Endodermal cell (in vitro differentiated cells): ENCODE results near the gene OXGR1. TPM values are rescaled to one million over a fixed set of nuclear protein-coding genes. Genes with fewer than 3 reads are reported as not detected.

Experiments used
- DNase-seq: peaks from one replicate; pipeline ENCODE4 v3.0.0-alpha.2; 2017
- H3K27ac ChIP-seq: 2 replicates; pipeline ENCODE4 v1.5.1; 2013; ENCODE audit warnings: mild to moderate bottlenecking, low read depth, low read length, moderate library complexity
- H3K27me3 ChIP-seq: 2 replicates; pipeline ENCODE4 v1.6.1; 2013; ENCODE audit warnings: mild to moderate bottlenecking, low read length, moderate library complexity; ENCODE audit not compliant: insufficient read depth, control insufficient read depth, poor library complexity, severe bottlenecking
- H3K36me3 ChIP-seq: 2 replicates; pipeline ENCODE4 v1.7.0; 2013; ENCODE audit warnings: mild to moderate bottlenecking, low read length, moderate library complexity; ENCODE audit not compliant: control insufficient read depth, insufficient read depth
- H3K4me1 ChIP-seq: one replicate; pipeline ENCODE4 v1.7.0; 2013; ENCODE audit warnings: low read length; ENCODE audit not compliant: control insufficient read depth, insufficient read depth
- H3K4me3 ChIP-seq: 2 replicates; pipeline ENCODE4 v1.5.1; 2013; ENCODE audit warnings: mild to moderate bottlenecking, low read length, moderate library complexity
- H3K9ac ChIP-seq: 2 replicates; pipeline ENCODE4 v1.6.1; 2013; ENCODE audit warnings: mild to moderate bottlenecking, low read length, moderate library complexity; ENCODE audit not compliant: poor library complexity, severe bottlenecking; ENCODE audit errors: extremely low read depth
- H3K9me3 ChIP-seq: 2 replicates; pipeline ENCODE4 v1.6.1; 2013; ENCODE audit warnings: mild to moderate bottlenecking, low read length, moderate library complexity; ENCODE audit not compliant: control insufficient read depth
- H3K27ac Mint-ChIP-seq: 2 replicates; pipeline ENCODE4 v1.8.0; 2020; ENCODE audit warnings: mixed read lengths
- H3K27me3 Mint-ChIP-seq: 2 replicates; pipeline ENCODE4 v1.8.0; 2021; ENCODE audit warnings: mild to moderate bottlenecking, mixed read lengths; ENCODE audit not compliant: insufficient read depth
- H3K36me3 Mint-ChIP-seq: 2 replicates; pipeline ENCODE4 v1.8.0; 2020; ENCODE audit warnings: low read depth, mixed read lengths
- H3K4me1 Mint-ChIP-seq: 2 replicates; pipeline ENCODE4 v1.8.0; 2020; ENCODE audit warnings: mixed read lengths
- H3K4me3 Mint-ChIP-seq: 2 replicates; pipeline ENCODE4 v1.8.0; 2020; ENCODE audit warnings: mild to moderate bottlenecking, moderate library complexity, mixed read lengths
- H3K9me3 Mint-ChIP-seq: 2 replicates; pipeline ENCODE4 v1.8.0; 2020; ENCODE audit warnings: mild to moderate bottlenecking, mixed read lengths
- WGBS, 2 experiments: methylation state at CpG; one replicate each; pipeline versions ENCODE4 v1.1.5 to v1.1.7; 2013; ENCODE audit warnings: missing lambda C conversion rate in 2 of 2, mixed read lengths in 1 of 2; ENCODE audit not compliant: insufficient coverage in 1 of 2, insufficient read length in 1 of 2; 5-methylcytosine and 5-hydroxymethylcytosine counted together
- total RNA-seq, 2 donors: library from RNA; stranded (reverse); fragmentation: NEBNext Ultra II Directional in 1 of 2; extraction: Animal tissue kit (Norgen Biotek cat#: 25700) in 1 of 2; gene quantifications; 2 replicates in 1 of 2; 3 replicates in 1 of 2; pipeline ENCODE4 v1.2.1, GENCODE V29; 2021
- TF ChIP-seq, protein P1 (sequence below): fragments of 200-600 bp; sonication (generic); conservative IDR thresholded peaks from 2 replicates; pipeline ENCODE4 v1.5.0; 2021; ENCODE audit warnings: antibody characterized with exemption, mild to moderate bottlenecking

Gene OXGR1
- total RNA-seq, 2 donors from 2014 or later: 1.4 to 1.6 TPM

DNA sequence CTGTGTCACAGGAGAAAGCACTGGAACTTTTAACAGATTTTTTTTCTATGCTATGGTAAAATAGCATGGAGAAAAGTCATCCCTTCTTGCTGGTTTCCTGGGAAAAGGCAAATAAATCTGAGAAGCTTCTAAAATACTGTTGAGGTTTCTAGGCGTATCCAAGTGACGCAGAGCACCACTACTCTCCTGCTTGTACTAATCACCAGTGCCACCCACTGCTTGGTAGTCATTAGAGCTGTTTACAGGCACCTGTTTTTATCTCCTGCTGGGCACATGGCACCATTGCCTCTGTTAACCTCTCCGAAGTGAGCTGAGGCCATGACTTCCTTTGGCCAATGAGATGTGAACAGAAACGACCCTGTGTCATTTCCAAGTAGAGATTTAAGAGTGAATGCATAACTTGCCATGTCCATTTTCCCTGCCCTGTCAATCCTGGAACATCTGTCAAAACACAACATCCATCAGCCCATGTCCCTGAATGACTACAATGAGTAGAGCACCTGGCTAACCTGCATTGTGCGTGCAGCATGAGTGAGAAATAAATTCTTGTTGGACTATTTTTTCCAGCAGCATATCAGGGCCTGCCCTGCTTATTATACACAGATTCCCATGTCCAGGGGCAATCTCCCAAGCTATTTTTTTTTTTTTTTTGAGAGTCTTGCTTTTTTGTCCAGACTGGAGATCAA, 17.3 kb upstream of the OXGR1 start:
- no peaks in the 10 kb centered on the region for H3K9me3 Mint-ChIP-seq

DNA sequence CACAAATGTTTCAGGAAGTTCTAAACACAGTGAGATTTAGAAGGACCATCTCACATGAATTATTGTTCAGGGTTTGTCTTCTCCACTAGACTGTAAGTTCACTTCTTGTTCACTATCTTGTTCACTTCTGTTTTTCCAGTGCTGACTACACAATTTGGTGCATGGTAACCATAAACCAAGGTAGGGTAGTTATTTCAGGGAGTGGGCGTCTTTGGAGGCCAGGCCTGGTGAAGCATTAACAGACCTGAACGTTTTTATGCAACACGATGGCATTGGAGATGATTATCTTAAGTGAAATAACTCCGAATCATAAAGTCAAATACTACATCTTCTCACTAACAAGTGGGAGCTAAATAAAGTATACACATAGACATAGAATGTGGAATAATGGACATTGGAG, 14.4 kb upstream of the OXGR1 start:
- Mint-ChIP-seq H3K27ac (no peak overlapping the region), H3K9me3 (no peaks in the 10 kb centered on the region), H3K27me3 (peaks cover 65% of the 10 kb centered on the region), H3K36me3 (no peaks in the 10 kb centered on the region), H3K4me3 (no peak overlapping the region), H3K4me1 (no peaks in the 10 kb centered on the region)
- Histone ChIP-seq H3K4me1 (no peaks in the 10 kb centered on the region), H3K9ac (no peak overlapping the region), H3K36me3 (no peaks in the 10 kb centered on the region), H3K9me3 (no peaks in the 10 kb centered on the region), H3K4me3 (no peak overlapping the region), H3K27me3 (peaks cover 31% of the 10 kb centered on the region), H3K27ac (no peak overlapping the region)
- no peak for DNase-seq
- TF ChIP-seq, protein P1, sequence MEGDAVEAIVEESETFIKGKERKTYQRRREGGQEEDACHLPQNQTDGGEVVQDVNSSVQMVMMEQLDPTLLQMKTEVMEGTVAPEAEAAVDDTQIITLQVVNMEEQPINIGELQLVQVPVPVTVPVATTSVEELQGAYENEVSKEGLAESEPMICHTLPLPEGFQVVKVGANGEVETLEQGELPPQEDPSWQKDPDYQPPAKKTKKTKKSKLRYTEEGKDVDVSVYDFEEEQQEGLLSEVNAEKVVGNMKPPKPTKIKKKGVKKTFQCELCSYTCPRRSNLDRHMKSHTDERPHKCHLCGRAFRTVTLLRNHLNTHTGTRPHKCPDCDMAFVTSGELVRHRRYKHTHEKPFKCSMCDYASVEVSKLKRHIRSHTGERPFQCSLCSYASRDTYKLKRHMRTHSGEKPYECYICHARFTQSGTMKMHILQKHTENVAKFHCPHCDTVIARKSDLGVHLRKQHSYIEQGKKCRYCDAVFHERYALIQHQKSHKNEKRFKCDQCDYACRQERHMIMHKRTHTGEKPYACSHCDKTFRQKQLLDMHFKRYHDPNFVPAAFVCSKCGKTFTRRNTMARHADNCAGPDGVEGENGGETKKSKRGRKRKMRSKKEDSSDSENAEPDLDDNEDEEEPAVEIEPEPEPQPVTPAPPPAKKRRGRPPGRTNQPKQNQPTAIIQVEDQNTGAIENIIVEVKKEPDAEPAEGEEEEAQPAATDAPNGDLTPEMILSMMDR: no peak
- WGBS, 2 experiments: 74% methylated on average over 3 of the region's 4 CpGs; no CpG with 5 or more reads in 1 of the 2 experiments

More for the DNA sequence above, 17.3 kb upstream of the OXGR1 start:
- no peak overlapping the region for H3K27ac ChIP-seq
- H3K4me1 Mint-ChIP-seq: no peaks in the 10 kb centered on the region
- H3K27ac Mint-ChIP-seq: no peak overlapping the region
- TF ChIP-seq, protein P1: no peak
- no peaks in the 10 kb centered on the region for H3K36me3 ChIP-seq
- H3K4me1 ChIP-seq: no peaks in the 10 kb centered on the region
- no peak overlapping the region for H3K9ac ChIP-seq
- H3K36me3 Mint-ChIP-seq: no peaks in the 10 kb centered on the region
- H3K9me3 ChIP-seq: no peaks in the 10 kb centered on the region
- DNase-seq: no peak
- H3K4me3 Mint-ChIP-seq: no peak overlapping the region
- no peak overlapping the region for H3K4me3 ChIP-seq
- peaks cover 9% of the 10 kb centered on the region for H3K27me3 ChIP-seq
- H3K27me3 Mint-ChIP-seq: peaks cover 58% of the 10 kb centered on the region
- WGBS, 2 experiments: 87 to 90% methylated on average over 5 of the region's 5 CpGs

DNA sequence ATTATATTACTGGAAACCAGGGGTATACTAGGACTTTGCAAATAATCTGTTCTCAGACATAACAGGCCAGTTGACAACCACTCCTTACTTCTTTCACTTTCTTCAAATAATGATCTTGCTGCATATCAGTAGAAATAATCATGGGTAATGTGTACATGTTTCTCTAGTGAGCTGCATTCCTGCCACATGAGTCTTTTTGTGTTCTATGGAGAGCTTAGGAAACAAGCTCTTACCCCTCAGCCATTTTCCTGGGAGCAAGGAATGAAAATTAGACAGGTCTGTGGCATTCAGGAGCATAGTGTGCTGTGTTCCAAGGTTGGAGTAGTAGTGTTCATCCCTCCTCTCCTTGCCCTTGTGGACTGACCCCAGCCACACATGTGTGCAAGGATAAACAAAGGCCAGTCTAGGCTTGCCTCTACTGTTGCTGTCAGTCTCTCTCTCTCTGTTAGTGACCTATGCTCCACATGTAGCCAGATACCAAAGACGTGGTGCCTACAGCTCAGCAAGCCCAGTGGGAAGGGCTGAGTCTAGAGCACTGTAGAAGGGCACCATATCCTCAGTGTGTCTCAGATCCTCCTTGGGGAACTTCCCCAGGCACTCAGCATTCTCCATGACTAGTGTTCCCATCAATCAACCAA, 11.5 kb upstream of the OXGR1 start:
- WGBS, 2 experiments: 73 to 80% methylated on average over 1 of the region's 1 CpG
- Mint-ChIP-seq H3K4me3 (no peak overlapping the region), H3K4me1 (no peaks in the 10 kb centered on the region), H3K27me3 (peaks cover 80% of the 10 kb centered on the region), H3K27ac (no peak overlapping the region), H3K9me3 (no peaks in the 10 kb centered on the region), H3K36me3 (no peaks in the 10 kb centered on the region)
- peaks cover 60% of the 10 kb centered on the region for H3K27me3 ChIP-seq
- no peaks in the 10 kb centered on the region for H3K4me1 ChIP-seq
- TF ChIP-seq, protein P1: no peak
- no peak overlapping the region for H3K4me3 ChIP-seq
- H3K36me3 ChIP-seq: no peaks in the 10 kb centered on the region
- H3K9me3 ChIP-seq: no peaks in the 10 kb centered on the region
- H3K27ac ChIP-seq: no peak overlapping the region
- no peak overlapping the region for H3K9ac ChIP-seq
- no peak for DNase-seq
